MCF 10A (cell line): ENCODE results near the gene IL23R. TPM values are rescaled to one million over a fixed set of nuclear protein-coding genes. Genes with fewer than 3 reads are reported as not detected.

Experiments
- BruUV-seq: library from RNA; stranded (reverse); fragments of 400-500 nt; replicated peaks from 2 replicates; lab custom pipeline; 2021; lab: Mats Ljungman, UMichigan
- CTCF ChIA-PET: fragments of 300-600 bp; sonication (Branson Sonifier 250); formaldehyde crosslinking; extraction: SDS; loops from one replicate; lab custom pipeline; 2021; ENCODE audit warnings: antibody characterized with exemption, inconsistent platforms; lab: Yijun Ruan, JAX
- POLR2A ChIA-PET: fragments of 300-600, 350-650 bp; sonication (Branson Sonifier 250); formaldehyde crosslinking; extraction: SDS; loops from one replicate; lab custom pipeline; 2020; ENCODE audit warnings: antibody characterized with exemption, inconsistent platforms; lab: Yijun Ruan, JAX
- DNase-seq: peaks from one replicate; pipeline ENCODE4 v3.0.0-alpha.2; 2018; ENCODE audit not compliant: unreplicated experiment
- H3K27ac Mint-ChIP-seq: one replicate; pipeline ENCODE4 v1.8.0; 2022; ENCODE audit warnings: mild to moderate bottlenecking, low read depth, mixed read lengths; ENCODE audit not compliant: unreplicated experiment
- H3K27me3 Mint-ChIP-seq: one replicate; pipeline ENCODE4 v1.8.0; 2022; ENCODE audit warnings: mixed read lengths; ENCODE audit not compliant: insufficient read depth, unreplicated experiment
- H3K36me3 Mint-ChIP-seq: one replicate; pipeline ENCODE4 v1.8.0; 2022; ENCODE audit warnings: mild to moderate bottlenecking, moderate library complexity, mixed read lengths; ENCODE audit not compliant: insufficient read depth, unreplicated experiment
- H3K4me1 Mint-ChIP-seq: one replicate; pipeline ENCODE4 v1.8.0; 2022; ENCODE audit warnings: mixed read lengths; ENCODE audit not compliant: insufficient read depth, unreplicated experiment
- H3K4me3 Mint-ChIP-seq: one replicate; pipeline ENCODE4 v1.8.0; 2022; ENCODE audit warnings: mild to moderate bottlenecking, moderate library complexity, mixed read lengths; ENCODE audit not compliant: unreplicated experiment
- H3K9me3 Mint-ChIP-seq: one replicate; pipeline ENCODE4 v1.8.0; 2022; ENCODE audit warnings: mixed read lengths; ENCODE audit not compliant: unreplicated experiment
- CTCF ChIP-seq: fragments of 200-600 bp; IDR thresholded peaks from one replicate; pipeline ENCODE4 v1.8.0; 2022; ENCODE audit warnings: antibody characterized with exemption, mild to moderate bottlenecking; ENCODE audit not compliant: unreplicated experiment
- intact Hi-C: fragments of 100-400 bp; cut with micrococcal nuclease; formaldehyde crosslinking; loops from 2 replicates; pipeline ENCODE4 v1.14.1; 2022
- total RNA-seq: library from RNA; stranded (reverse); gene quantifications from 2 replicates; pipeline ENCODE4 v1.2.3, GENCODE V29; 2022

IL23R gene
- total RNA-seq, 1 experiment from 2014 or later, result not detected

- no TSS peak for BruUV-seq
- DNase-seq, result no peak
These were observed 97.9 kb downstream of the IL23R start for GRCh38 chr1:67264152-67264551.

GRCh38 chr1:67264899-67265298 is 98.6 kb downstream of the IL23R start:
- no peak for DNase-seq
- no peaks in the 10 kb centered on the region for H3K27me3 Mint-ChIP-seq
- H3K9me3 Mint-ChIP-seq, result no peaks in the 10 kb centered on the region
- BruUV-seq, result no TSS peak
- no peaks in the 10 kb centered on the region for H3K36me3 Mint-ChIP-seq
- H3K27ac Mint-ChIP-seq, result no peak overlapping the region
- ChIA-PET CTCF (no interaction called here), POLR2A (no interaction called here)
- intact Hi-C loops, result no loop called here
- H3K4me1 Mint-ChIP-seq, result no peaks in the 10 kb centered on the region
- H3K4me3 Mint-ChIP-seq, result no peak overlapping the region
- no peak for TF ChIP-seq CTCF

More at GRCh38 chr1:67264152-67264551, 97.9 kb downstream of the IL23R start:
- POLR2A ChIA-PET, result no interaction called here
- Mint-ChIP-seq H3K27me3 (no peaks in the 10 kb centered on the region), H3K27ac (no peak overlapping the region), H3K36me3 (no peaks in the 10 kb centered on the region), H3K9me3 (no peaks in the 10 kb centered on the region), H3K4me3 (no peak overlapping the region), H3K4me1 (no peaks in the 10 kb centered on the region)
- intact Hi-C loops, result no loop called here
- TF ChIP-seq CTCF, result no peak
- CTCF ChIA-PET, result no interaction called here

- H3K4me1 Mint-ChIP-seq, result no peaks in the 10 kb centered on the region
- intact Hi-C loops, result no loop called here
- no peak overlapping the region for H3K4me3 Mint-ChIP-seq
- H3K27ac Mint-ChIP-seq, result no peak overlapping the region
- ChIA-PET POLR2A (interaction anchor here (0.6 kb wide), 1 partner anchor 62 kb away, joined by 3 read pairs; no protein-coding TSS in a partner anchor), CTCF (interaction anchor here (0.6 kb wide), 1 partner anchor 1075 kb away, joined by 3 read pairs; no protein-coding TSS in a partner anchor)
- TF ChIP-seq CTCF, result no peak
- H3K9me3 Mint-ChIP-seq, result no peaks in the 10 kb centered on the region
- DNase-seq, result no peak
- no peaks in the 10 kb centered on the region for H3K27me3 Mint-ChIP-seq
- H3K36me3 Mint-ChIP-seq, result no peaks in the 10 kb centered on the region
- BruUV-seq, result no TSS peak
These were observed 102.8 kb downstream of the IL23R start for GRCh38 chr1:67269061-67269460.

- Mint-ChIP-seq H3K36me3 (no peaks in the 10 kb centered on the region), H3K4me1 (no peaks in the 10 kb centered on the region), H3K9me3 (peaks cover 5% of the 10 kb centered on the region), H3K4me3 (no peak overlapping the region), H3K27me3 (no peaks in the 10 kb centered on the region), H3K27ac (no peak overlapping the region)
- intact Hi-C loops, result no loop called here
- DNase-seq, result no peak
- BruUV-seq, result no TSS peak
- no peak for TF ChIP-seq CTCF
- POLR2A ChIA-PET, result interaction anchor here (0.7 to 1.0 kb wide), 2 partner anchors 55 to 119 kb away, joined by 3 read pairs; no protein-coding TSS in a partner anchor
- CTCF ChIA-PET, result interaction anchor here (0.7 to 1.0 kb wide), 2 partner anchors 14 to 259 kb away, joined by 3 read pairs; no protein-coding TSS in a partner anchor
These were observed 104.3 kb downstream of the IL23R start for GRCh38 chr1:67270541-67270940.
